Measurements from ENCODE around the gene CMC2. TPM values are rescaled to one million over a fixed set of nuclear protein-coding genes. Genes with fewer than 3 reads are reported as not detected.

CMC2 gene
- total RNA-seq, 4 donors from 2014 or later: 14.0 to 54.5 (median 34.3) TPM

DNA sequence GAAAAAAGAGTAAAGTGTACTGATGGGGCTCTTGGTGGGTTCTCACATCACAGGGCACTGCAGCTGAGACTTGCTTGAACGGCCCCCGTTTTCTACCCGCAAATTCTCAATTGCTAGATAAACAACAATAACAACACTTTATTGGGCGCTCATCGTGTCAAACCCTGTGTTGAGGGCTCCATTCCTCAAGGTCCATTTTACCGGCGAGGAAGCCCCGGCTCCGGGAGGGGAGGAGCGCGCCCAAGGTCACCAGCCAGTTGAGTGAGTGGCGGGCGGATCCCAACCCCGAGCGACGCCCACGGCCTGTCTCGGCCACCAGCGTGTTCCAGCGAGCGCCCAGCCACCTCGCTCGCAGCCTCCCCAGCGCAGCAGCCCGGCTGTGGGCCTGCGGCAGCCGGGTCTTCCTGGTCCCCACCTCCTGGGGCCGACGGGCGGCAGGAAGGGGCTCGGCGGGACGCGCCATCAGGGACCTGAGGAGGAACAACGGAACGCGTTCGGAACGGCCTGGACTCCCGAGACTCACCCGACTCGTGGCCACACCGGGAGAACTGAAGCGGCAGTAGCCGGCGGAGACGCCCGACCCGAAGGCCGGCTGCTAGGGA lies 373 bp downstream of the CMC2 start:
- peak overlapping the region; percentile 94 to 99 (median 98) for H3K27ac ChIP-seq
- H3K36me3 ChIP-seq: no peaks in the 10 kb centered on the region
- H3K27me3 ChIP-seq: no peaks in the 10 kb centered on the region
- H3K4me1 ChIP-seq: peaks cover 0 to 16% (median 3%) of the 10 kb centered on the region in 4 donors
- no peaks in the 10 kb centered on the region for H3K9me3 ChIP-seq
- peak overlapping the region; percentile 67 to 96 (median 92) for H3K4me3 ChIP-seq
- peak; percentile 68 to 89 (median 88) for DNase-seq
- no peak for TF ChIP-seq POLR2A (IDR thresholded peaks at IDR 0.05)
- TF ChIP-seq, protein P1, sequence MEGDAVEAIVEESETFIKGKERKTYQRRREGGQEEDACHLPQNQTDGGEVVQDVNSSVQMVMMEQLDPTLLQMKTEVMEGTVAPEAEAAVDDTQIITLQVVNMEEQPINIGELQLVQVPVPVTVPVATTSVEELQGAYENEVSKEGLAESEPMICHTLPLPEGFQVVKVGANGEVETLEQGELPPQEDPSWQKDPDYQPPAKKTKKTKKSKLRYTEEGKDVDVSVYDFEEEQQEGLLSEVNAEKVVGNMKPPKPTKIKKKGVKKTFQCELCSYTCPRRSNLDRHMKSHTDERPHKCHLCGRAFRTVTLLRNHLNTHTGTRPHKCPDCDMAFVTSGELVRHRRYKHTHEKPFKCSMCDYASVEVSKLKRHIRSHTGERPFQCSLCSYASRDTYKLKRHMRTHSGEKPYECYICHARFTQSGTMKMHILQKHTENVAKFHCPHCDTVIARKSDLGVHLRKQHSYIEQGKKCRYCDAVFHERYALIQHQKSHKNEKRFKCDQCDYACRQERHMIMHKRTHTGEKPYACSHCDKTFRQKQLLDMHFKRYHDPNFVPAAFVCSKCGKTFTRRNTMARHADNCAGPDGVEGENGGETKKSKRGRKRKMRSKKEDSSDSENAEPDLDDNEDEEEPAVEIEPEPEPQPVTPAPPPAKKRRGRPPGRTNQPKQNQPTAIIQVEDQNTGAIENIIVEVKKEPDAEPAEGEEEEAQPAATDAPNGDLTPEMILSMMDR (IDR thresholded peaks at IDR 0.05): peak in 1 of 6 experiments; percentile 2

- no peaks in the 10 kb centered on the region for H3K27me3 ChIP-seq
- DNase-seq: peak in 1 of 3 donors; percentile 21
- H3K4me1 ChIP-seq: peaks cover 0 to 16% (median 3%) of the 10 kb centered on the region in 4 donors
- peak overlapping the region; percentile 94 to 99 (median 98) for H3K27ac ChIP-seq
- no peaks in the 10 kb centered on the region for H3K9me3 ChIP-seq
- H3K36me3 ChIP-seq: no peaks in the 10 kb centered on the region
- no peak for TF ChIP-seq POLR2A (IDR thresholded peaks at IDR 0.05)
- TF ChIP-seq, protein P1 (IDR thresholded peaks at IDR 0.05): no peak
- H3K4me3 ChIP-seq: peak overlapping the region; percentile 67 to 96 (median 92)
These were observed 999 bp downstream of the CMC2 start for GRCh38 chr16:81005610-81006161.

GRCh38 chr16:81004646-81005353 lies 1.9 kb downstream of the CMC2 start:
- Histone ChIP-seq H3K27ac (peak overlapping the region; percentile 33 to 72 (median 57)), H3K4me3 (peak overlapping the region; percentile 3 to 45 (median 26)), H3K36me3 (no peaks in the 10 kb centered on the region), H3K9me3 (no peaks in the 10 kb centered on the region), H3K4me1 (peaks cover 0 to 16% (median 3%) of the 10 kb centered on the region in 4 donors), H3K27me3 (no peaks in the 10 kb centered on the region)
- TF ChIP-seq, protein P1 (IDR thresholded peaks at IDR 0.05): peak; percentile 48 to 77 (median 71)
- no peak for TF ChIP-seq POLR2A (IDR thresholded peaks at IDR 0.05)
- peak in 1 of 3 donors; percentile 56 for DNase-seq

- Histone ChIP-seq H3K27ac (peak overlapping the region; percentile 33 to 72 (median 57)), H3K9me3 (no peaks in the 10 kb centered on the region), H3K4me1 (peaks cover 0 to 16% (median 3%) of the 10 kb centered on the region in 4 donors), H3K4me3 (peak overlapping the region; percentile 3 to 45 (median 26)), H3K27me3 (no peaks in the 10 kb centered on the region), H3K36me3 (no peaks in the 10 kb centered on the region)
- TF ChIP-seq, protein P1 (IDR thresholded peaks at IDR 0.05): no peak
- TF ChIP-seq POLR2A (IDR thresholded peaks at IDR 0.05): no peak
- DNase-seq: no peak
These were observed 2.9 kb downstream of the CMC2 start for GRCh38 chr16:81003610-81004460.

- H3K27me3 ChIP-seq: no peaks in the 10 kb centered on the region
- H3K9me3 ChIP-seq: no peaks in the 10 kb centered on the region
- no peak overlapping the region for H3K27ac ChIP-seq
- H3K36me3 ChIP-seq: no peaks in the 10 kb centered on the region
- TF ChIP-seq, protein P1 (IDR thresholded peaks at IDR 0.05): no peak
- no peak for TF ChIP-seq POLR2A (IDR thresholded peaks at IDR 0.05)
- no peak for DNase-seq
- H3K4me3 ChIP-seq: no peak overlapping the region
- H3K4me1 ChIP-seq: peaks cover 0 to 13% (median 3%) of the 10 kb centered on the region in 4 donors
These were observed 3.6 kb downstream of the CMC2 start for GRCh38 chr16:81003064-81003463.

Data from Peyer's patch (tissue), 4 donors.